ENCODE measurements around the gene EIF4E3. TPM values are rescaled to one million over a fixed set of nuclear protein-coding genes. Genes with fewer than 3 reads are reported as not detected.

EIF4E3 gene
- total and polyA plus RNA-seq, 2 donors (not counting 1 experiment from before 2014, with no cell fraction given) = 1.00 to 5.0 TPM

DNA sequence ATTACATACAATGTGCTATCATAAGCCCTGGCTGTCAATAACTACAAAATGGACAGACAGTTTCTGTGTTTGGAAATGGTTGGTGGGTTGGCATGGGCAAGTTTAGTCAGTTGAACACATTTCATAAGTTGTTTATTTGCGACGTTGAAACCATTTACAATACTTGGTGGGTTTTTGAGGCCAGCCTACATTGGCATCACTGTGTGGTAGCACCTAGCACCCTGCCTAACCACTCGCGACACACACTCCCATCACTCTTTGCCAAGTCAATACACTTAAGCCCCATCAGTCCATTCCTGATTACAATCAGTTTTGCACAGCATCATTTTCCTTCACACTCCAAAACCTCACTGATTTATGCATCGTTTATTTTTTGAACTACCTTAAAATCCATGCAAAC is 45.9 kb upstream of the EIF4E3 start:
- Histone ChIP-seq H3K4me1 (ENCODE audit: control insufficient read depth in 2 of 2, insufficient read depth in 2 of 2, low read length in 2 of 2) (no peaks in the 10 kb centered on the region), H3K27me3 (replicated peaks in 1 of 4; ENCODE audit: control extremely low read depth in 1 of 4, control insufficient read depth in 3 of 4, insufficient read depth in 4 of 4, low read length in 3 of 4) (peaks cover 0 to 4% (median 0%) of the 10 kb centered on the region in 4 experiments), H3K27ac (ENCODE audit: low read length in 2 of 2) (no peak overlapping the region), H3K4me3 (ENCODE audit: control extremely low read depth in 1 of 5, extremely low read depth in 1 of 5, insufficient read depth in 1 of 5, low read depth in 2 of 5, low read length in 4 of 5) (no peak overlapping the region), H4K20me1 (ENCODE audit: control insufficient read depth, insufficient read depth, low read length, poor library complexity, severe bottlenecking) (no peaks in the 10 kb centered on the region), H3K4me2 (replicated peaks; ENCODE audit: low read depth, low read length, poor library complexity, severe bottlenecking) (no peak overlapping the region), H3K36me3 (replicated peaks in 1 of 2; ENCODE audit: control extremely low read depth in 1 of 2, control insufficient read depth in 1 of 2, extremely low read depth in 1 of 2, insufficient read depth in 2 of 2, low read length in 1 of 2) (no peaks in the 10 kb centered on the region), H3K79me2 (ENCODE audit: control insufficient read depth, insufficient read depth, low read length) (no peaks in the 10 kb centered on the region), H3K9me3 (ENCODE audit: control extremely low read depth in 1 of 3, control insufficient read depth in 2 of 3, insufficient read depth in 1 of 3, low read length in 2 of 3) (no peaks in the 10 kb centered on the region), H2AFZ (ENCODE audit: insufficient read depth, low read depth, low read length, poor library complexity, severe bottlenecking) (no peak overlapping the region), H3K9ac (ENCODE audit: low read length) (no peak overlapping the region)
- intact Hi-C loops (cut with micrococcal nuclease) = no loop called here
- ATAC-seq (ENCODE audit: low read depth) (no peak), DNase-seq (no peak)
- POLR2A ChIA-PET = no interaction called here
- TF ChIP-seq, protein P1, sequence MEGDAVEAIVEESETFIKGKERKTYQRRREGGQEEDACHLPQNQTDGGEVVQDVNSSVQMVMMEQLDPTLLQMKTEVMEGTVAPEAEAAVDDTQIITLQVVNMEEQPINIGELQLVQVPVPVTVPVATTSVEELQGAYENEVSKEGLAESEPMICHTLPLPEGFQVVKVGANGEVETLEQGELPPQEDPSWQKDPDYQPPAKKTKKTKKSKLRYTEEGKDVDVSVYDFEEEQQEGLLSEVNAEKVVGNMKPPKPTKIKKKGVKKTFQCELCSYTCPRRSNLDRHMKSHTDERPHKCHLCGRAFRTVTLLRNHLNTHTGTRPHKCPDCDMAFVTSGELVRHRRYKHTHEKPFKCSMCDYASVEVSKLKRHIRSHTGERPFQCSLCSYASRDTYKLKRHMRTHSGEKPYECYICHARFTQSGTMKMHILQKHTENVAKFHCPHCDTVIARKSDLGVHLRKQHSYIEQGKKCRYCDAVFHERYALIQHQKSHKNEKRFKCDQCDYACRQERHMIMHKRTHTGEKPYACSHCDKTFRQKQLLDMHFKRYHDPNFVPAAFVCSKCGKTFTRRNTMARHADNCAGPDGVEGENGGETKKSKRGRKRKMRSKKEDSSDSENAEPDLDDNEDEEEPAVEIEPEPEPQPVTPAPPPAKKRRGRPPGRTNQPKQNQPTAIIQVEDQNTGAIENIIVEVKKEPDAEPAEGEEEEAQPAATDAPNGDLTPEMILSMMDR (IDR thresholded peaks at IDR 0.05) = no peak
- no peak for TF ChIP-seq EZH2 (IDR thresholded peaks at IDR 0.05; ENCODE audit: borderline replicate concordance, insufficient read depth, low read depth, low read length, poor library complexity, severe bottlenecking)
- Mint-ChIP-seq H3K9me3 (ENCODE audit: insufficient read depth) (no peaks in the 10 kb centered on the region), H3K4me1 (no peaks in the 10 kb centered on the region), H3K27ac (no peak overlapping the region), H3K27me3 (peaks cover 10% of the 10 kb centered on the region), H3K4me3 (no peak overlapping the region)
- CTCF ChIA-PET = no interaction called here
- 96% methylated on average over 4 of the region's 5 CpGs for WGBS (ENCODE audit: insufficient coverage)

DNA sequence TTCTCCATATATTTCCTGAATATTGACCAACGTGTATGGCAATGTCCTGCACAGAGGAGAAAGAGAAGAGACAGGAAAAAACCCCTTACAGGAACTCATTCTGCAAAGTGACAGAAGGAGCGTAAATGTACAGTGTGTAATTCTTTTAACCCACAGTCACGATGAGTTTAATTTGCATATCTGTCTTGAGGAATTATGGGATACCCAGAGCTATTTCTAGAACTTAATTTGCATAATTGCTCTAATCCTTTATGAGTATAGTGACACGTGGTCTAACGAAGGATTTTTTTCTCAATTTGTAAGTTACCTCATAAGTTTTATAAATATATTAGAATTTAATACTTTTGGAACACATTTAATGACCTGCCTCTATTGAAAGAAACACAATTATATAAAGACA is 38.2 kb upstream of the EIF4E3 start:
- intact Hi-C loops (cut with micrococcal nuclease) = no loop called here

More for the DNA sequence above, 38.2 kb upstream of the EIF4E3 start:
- ATAC-seq (ENCODE audit: low read depth) (no peak), DNase-seq (no peak)
- Mint-ChIP-seq H3K27me3 (peaks cover 29% of the 10 kb centered on the region), H3K27ac (no peak overlapping the region), H3K4me3 (no peak overlapping the region), H3K9me3 (ENCODE audit: insufficient read depth) (no peaks in the 10 kb centered on the region), H3K4me1 (no peaks in the 10 kb centered on the region)
- no CpG with 5 or more reads among the region's 5 CpGs for WGBS (ENCODE audit: insufficient coverage)
- H2AFZ ChIP-seq (ENCODE audit: insufficient read depth, low read depth, low read length, poor library complexity, severe bottlenecking) = no peak overlapping the region
- no peak overlapping the region for H3K4me3 ChIP-seq (ENCODE audit: control extremely low read depth in 1 of 5, extremely low read depth in 1 of 5, insufficient read depth in 1 of 5, low read depth in 2 of 5, low read length in 4 of 5)
- ChIA-PET POLR2A (no interaction called here), CTCF (no interaction called here)
- H3K4me2 ChIP-seq (replicated peaks; ENCODE audit: low read depth, low read length, poor library complexity, severe bottlenecking) = no peak overlapping the region
- no peaks in the 10 kb centered on the region for H3K4me1 ChIP-seq (ENCODE audit: control insufficient read depth in 2 of 2, insufficient read depth in 2 of 2, low read length in 2 of 2)
- no peak overlapping the region for H3K27ac ChIP-seq (ENCODE audit: low read length in 2 of 2)
- no peak overlapping the region for H3K9ac ChIP-seq (ENCODE audit: low read length)
- no peaks in the 10 kb centered on the region for H3K36me3 ChIP-seq (replicated peaks in 1 of 2; ENCODE audit: control extremely low read depth in 1 of 2, control insufficient read depth in 1 of 2, extremely low read depth in 1 of 2, insufficient read depth in 2 of 2, low read length in 1 of 2)
- TF ChIP-seq EZH2 (IDR thresholded peaks at IDR 0.05; ENCODE audit: borderline replicate concordance, insufficient read depth, low read depth, low read length, poor library complexity, severe bottlenecking) = no peak
- TF ChIP-seq, protein P1 (IDR thresholded peaks at IDR 0.05) = no peak
- H3K79me2 ChIP-seq (ENCODE audit: control insufficient read depth, insufficient read depth, low read length) = no peaks in the 10 kb centered on the region
- peaks cover 0 to 14% (median 3%) of the 10 kb centered on the region in 4 experiments for H3K27me3 ChIP-seq (replicated peaks in 1 of 4; ENCODE audit: control extremely low read depth in 1 of 4, control insufficient read depth in 3 of 4, insufficient read depth in 4 of 4, low read length in 3 of 4)
- H3K9me3 ChIP-seq (ENCODE audit: control extremely low read depth in 1 of 3, control insufficient read depth in 2 of 3, insufficient read depth in 1 of 3, low read length in 2 of 3) = peaks cover 0 to 9% (median 0%) of the 10 kb centered on the region in 3 donors
- H4K20me1 ChIP-seq (ENCODE audit: control insufficient read depth, insufficient read depth, low read length, poor library complexity, severe bottlenecking) = no peaks in the 10 kb centered on the region

All from B cell (primary cell).